ENCODE measurements around the gene CARD11.

The CARD11 gene

DNA sequence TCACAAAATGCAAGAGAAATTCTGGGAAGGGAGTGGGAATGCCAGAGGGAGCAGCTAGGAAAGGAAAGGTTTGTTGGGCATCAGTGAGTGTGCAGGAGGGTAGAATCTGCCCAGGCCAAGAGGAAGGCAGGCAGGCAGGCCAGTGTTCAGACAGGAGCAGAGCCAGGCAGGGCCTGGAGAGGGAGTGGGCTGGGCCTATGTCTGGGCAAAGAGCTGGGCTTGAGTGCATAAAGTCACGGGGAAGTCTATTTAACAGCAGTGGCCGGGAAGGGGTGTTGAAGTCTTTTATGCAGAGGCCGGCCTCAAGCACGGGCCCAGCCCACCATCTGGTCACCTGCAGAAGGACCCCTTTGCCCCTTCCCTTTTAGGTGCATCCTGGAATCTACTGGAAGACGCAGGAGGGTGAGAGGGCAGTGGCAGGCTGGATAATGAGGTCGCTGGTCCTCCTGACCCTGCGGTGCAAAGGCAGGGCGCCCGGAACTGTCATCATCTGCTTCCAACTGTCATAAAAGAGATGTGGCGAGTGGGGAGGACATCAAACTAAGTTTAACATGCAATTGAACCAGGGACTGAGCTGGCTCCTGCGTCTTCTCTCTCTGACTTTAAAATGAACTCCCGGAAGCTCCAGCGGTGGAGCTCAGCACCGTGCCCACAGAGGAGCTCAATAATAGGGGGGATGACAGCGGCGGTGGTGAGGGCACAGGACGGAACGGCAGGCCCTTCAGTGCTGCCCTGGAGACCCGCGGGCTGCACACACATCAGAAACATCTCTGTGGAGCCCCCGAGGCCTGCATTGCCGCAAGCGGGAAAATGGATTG is 29.5 kb downstream of the CARD11 start:
- DNase-seq, result no peak

DNA sequence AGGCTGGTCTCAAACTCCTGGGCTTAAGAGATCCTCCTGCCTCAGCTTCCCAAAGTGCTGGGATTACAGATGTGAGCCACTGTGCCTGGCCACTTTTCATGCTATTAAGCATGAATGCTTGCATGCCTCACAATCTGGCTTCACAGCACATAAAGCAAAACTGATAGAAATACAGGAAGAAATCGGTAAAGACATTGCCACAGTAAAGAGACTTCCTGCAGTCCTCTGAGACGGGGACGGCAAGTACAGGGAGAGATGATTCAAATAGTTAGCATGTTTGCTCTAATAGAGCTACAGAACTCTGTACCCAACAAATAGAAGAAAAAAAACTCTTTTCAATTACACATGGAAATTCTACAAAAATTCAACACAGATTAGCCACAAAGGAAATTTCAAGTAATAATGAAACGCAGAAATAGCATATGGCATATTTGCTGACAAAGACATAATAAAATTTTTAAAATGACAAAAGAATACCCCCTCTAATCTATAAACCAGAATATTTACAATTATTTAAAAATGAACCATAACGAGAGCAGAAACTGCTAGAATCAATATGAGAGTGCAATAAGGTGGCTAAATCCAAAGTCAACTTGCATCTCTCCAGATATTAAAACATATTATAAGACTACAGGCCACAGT is 32.3 kb downstream of the CARD11 start:
- DNase-seq, result no peak

DNA sequence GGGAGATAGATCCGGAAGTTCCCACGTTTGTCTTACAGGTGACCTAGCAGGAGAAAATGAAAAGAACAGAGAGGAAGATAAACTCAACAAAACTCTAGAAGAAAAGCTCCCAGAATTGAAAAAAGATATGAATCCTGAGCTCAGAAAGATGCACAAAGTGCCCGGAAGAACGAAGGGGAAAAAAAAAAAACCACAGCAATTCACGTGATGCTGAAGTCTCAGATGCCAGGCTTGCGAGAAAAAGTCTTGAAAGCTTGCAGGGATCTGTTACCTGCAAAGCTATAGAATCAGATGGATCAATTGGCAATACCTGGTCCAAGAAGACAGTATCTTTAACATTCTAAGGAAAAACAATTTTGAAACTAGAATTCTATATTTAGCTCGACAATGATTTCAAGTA is 33.5 kb downstream of the CARD11 start:
- no peak for DNase-seq

DNA sequence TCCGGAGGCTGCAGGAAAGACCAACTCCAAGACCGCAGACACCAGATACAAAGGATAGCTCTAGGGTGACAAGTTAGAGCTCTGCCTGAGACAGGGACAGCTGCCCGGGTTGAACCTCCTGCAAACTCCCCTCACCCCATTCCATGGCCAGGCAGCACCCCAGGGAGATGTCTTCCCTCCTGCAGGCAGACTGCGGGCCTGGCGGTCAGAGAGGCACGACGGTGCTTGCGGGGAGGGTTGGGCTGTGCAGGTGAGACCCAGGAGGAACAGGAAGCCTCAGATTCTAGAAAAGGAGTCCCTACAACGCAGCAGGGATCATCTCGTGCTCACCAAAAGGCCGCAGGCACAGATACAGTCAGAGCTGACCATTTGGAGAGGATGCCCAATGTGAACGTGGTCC is 34.6 kb downstream of the CARD11 start:
- DNase-seq, result no peak

DNA sequence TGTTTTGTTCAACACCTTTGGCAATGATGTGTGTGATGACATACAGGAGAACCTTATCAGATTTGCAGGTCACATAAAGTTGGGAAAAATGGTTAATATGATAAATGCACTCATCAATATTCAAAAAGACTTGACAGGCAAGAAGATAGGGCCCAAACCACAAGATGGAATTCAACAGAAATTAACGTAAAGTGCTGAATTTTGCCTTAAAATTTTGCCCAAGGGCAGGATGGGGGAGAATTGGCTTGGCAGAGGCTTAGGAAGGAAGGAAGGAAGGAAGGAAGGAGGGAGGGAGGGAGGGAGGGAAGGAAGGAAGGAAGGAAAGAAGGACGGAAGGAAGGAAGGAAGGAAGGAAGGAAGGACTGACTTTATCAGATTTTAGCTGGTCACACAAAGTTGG is 35.3 kb downstream of the CARD11 start:
- no peak for DNase-seq

DNA sequence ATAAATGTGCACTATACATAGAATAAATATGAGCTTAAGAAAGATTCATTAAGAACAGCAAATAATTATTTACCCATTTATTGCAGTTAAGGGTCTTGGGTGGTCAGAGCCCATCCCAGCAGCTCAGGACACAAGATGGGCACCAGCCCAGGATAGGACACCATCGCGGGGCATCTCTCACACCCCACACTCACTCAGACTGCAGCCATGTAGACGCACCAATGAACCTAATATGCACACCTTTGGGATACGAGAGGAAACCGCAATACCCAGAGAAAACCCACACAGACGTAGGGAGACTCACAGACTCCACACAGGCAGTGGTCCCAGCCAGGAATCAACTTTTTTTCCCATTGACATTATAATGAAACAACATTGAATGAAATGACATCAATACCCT is 36.0 kb downstream of the CARD11 start:
- DNase-seq, result no peak

DNA sequence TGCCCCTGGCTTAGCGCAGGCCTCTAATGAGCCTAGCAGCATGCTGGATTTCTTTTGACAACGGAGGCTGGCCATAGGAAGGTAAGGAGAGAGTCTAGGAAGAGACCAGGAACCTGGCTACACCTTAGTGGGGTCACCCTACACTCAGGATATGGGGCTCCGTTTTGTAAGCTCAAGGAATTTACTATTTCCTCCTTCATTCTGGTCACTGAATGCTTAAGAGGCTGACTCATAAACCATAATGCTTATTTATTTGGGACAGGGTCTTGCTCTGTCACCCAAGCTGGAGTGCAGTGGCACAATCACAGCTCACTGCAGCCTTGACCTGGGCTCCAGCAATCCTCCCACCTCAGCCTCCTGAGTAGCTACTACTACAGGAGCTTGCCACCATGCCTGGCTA is 38.4 kb downstream of the CARD11 start:
- no peak for DNase-seq

DNA sequence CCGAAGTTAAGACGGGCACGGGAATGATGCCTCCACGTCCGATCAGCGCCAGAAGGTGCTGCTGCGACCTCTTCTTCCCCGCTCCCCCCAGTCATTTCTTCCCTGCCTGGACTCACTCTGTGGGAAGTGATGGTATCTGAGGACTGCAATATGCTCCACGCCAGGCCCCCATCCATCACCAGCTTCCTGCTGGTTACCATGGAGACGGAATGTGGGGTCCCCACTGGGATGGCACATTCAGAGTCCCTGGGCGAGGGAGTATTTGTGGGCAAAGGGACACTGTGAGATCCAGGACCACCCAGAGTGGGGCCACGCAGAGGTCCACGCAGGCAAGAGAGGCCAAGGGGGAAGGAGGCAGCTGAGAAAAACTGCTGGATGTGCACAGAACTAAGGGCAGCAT is 39.7 kb downstream of the CARD11 start:
- DNase-seq, result no peak

DNA sequence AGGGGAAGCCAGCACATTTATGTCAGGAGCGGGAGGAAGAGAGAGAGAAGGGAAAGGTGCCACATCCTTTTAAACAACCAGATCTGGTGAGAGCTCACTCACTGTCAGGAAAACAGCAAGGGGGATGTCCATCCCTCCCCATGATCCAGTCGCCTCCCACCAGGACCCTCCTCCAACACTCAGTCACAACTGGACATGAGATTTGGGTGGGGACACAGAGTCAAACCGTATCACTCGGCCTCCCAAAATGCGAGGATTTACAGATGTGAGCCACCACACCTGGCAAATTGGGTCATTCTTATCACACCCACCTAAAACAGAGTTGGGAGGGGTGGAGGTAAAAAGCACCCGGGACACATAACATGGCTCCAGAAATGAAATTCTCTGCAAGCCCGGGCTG is 41.0 kb downstream of the CARD11 start:
- no peak for DNase-seq

DNA sequence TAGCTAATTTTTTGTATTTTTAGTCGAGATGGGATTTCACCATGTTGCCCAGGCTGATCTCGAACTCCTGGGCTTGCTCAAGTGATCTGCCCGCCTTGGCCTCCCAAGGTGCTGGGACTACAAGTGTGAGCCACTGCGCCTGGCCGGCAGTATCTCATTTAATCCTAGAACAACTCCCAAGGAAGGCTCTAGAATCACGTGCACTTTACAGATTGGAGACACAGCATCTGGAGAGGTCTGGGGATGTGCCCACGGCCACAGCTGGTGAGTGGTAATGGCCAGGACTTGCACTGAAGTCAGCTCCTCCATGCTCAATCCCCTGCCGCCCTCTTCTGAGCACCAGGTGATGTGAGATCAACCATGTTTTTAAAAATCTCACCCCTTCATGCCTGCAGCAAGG is 43.1 kb downstream of the CARD11 start:
- no peak for DNase-seq

DNA sequence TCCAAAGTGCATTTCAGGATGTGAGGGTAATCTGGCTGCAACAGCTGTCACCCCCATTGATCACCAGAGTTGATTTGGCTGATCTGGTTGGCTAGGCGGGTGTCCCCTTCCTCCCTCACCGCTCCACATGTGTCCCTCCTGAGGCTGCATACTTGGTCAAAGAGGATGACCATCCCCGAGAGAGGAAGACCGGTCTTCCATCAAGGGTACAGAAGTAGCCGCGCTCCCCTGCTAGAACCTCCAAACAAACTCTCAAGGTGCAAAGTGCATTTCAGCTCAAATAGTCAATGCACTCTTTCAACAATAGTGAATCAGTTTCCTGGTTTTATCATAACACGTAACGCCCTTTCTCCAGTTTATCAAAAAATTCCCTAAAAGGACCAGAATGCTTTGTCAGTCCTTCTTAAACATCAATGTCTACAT is 44.6 kb downstream of the CARD11 start:
- no peak for DNase-seq

DNA sequence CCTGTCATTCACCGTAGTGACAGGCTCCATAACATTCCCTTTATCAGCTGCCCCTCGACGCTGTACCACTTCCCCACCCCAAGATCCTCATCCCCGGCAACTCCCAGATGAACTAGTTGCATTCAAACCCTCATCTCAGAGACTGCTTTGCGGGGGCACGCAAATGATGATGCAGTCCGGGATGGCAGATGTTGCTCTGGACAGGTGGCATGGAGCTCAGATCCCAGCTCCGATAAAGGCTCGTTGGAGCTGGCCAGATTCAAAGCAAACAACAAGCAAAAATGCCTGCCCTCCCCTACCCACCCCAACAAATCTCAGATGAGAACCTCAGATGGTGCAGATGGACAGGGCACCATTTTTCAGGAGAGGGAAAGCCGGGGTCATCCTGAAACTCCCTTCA is 46.7 kb downstream of the CARD11 start:
- no peak for DNase-seq

DNA sequence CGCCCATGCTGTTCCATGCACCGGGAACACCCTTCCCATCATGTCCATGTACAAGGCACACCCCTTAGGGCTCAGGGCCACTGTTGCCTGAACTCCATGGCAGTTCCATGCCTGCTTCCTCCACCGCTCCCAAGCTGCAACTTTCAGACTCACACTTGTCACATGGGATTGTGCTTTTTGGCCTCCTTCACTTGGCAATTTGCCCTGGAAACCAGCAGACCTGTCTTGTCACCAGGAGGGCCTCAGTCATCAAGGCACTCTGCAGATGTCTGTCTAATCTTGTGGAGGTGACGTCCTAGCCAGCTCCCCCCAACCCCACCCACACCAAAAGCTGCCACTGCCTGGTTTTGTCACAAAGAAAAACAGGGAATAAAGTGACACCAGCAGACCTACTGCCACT is 47.5 kb downstream of the CARD11 start:
- no peak for DNase-seq

DNA sequence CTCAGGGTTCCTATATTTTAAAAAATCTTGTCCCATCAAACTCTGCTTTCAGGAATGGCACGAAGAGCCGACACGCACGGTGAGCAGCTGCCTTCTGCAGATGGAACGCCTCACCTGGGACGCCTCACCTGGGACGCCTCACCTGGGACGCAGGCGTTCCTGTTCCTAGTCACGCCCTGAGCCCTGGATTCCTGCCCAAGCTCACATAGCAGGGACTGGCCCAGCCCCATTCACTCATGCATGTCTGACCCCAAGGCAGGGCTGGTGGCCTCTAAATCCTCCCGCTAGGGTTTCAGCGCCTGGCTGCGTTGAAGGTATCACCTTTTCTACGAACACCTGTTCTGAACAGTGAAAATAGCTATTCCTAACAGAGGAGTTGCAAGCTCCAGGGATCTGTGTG is 49.8 kb downstream of the CARD11 start:
- DNase-seq, result no peak

DNA sequence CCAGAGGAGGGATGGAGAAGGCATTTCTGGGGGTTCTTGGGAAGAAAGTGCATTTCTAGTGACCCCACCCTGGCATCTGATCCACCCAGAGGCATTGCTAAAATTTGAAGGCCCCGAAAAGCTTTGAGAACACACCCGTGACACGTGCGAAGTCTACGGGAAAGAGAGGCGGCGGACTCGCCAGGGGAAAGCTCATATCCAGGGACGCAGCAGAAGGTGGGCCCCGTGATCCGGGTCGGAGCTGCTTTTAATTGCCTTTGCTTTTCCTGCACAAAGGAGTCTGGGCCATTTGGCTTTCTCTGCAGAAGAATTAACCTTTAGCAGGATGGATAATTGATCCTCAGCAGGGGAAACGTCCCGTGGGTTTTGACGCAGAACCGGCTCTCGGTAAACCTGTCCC is 50.3 kb downstream of the CARD11 start:
- DNase-seq, result no peak

DNA sequence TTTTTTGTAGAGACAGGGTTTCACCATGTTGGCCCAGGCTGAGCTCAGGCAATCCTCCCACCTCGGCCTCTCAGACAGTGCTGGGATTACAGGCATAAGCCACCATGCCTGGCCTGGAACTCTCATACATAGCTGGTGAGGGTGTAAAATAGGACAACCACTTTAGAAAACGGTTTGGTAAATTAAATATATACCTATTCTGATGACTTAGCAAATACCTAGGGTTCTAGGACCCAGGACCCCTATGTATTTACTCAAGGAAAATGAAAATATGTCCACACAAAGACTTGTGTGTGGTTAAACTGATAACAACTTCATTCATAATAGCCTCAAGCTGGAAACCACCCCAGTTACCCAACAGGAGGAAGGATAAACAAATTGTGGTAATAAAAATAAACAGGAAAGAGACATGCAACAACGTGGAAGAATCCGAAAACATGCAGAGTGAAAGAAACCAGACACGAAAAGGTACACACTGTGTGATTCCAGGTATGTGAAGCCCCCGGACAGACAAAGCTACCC is 52.7 kb downstream of the CARD11 start:
- no peak for DNase-seq

DNA sequence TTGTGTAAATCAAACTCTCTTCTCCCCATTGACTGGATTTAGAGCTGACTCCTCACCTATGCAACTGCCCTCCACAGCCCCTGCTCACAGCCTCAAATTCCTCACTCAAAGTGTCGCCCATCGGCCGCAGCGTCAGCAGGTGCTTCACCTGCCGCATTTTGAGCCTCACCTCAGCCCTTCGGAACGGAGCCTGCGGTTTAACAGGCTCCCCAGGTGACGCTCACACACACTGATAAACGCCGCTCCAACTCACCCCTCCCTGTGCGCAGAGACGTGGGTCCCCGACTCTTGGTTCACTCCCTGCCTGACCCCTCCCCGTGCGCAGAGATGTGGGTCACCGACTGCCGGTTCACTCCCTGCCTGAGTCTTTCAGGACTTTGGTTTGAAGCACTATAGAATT is 57.1 kb downstream of the CARD11 start:
- DNase-seq, result no peak

DNA sequence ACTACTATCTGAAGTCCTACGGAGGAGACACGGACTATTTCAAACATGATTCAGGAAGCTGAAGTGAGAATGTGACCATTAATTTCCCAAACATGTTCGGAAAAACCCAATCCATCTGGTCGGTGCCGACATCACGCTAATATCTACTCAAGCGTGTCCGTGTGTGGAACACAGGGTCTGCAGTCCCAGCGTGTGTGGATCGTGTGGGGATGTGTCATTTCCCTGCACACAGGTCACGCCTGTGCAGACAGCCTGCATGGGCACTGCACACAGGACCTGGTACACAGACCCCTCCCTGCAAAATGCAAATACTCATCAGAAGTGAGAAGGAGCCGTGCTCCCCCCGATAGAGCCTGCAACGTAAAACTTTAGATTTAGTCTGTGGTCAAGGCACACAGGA is 57.8 kb downstream of the CARD11 start:
- DNase-seq, result no peak

DNA sequence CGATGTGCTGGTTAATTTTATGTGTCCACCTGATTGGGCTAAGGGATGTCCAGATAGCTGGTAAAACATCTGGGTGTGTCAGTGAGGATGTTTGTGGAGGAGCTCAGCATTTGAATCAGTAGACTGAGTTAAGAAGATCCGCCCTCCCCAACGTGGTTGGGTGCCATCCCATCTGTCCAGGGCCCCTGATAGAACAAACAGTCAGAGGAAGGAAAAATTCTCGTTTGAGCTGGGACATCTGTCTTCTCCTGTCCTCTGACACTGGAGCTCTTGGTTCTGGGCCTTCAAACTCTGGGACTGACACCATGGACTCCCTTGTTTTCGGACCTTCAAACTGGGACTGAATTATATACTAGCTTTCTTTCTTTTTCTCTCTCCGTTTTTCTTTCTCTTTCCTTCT is 59.6 kb downstream of the CARD11 start:
- no peak for DNase-seq

DNA sequence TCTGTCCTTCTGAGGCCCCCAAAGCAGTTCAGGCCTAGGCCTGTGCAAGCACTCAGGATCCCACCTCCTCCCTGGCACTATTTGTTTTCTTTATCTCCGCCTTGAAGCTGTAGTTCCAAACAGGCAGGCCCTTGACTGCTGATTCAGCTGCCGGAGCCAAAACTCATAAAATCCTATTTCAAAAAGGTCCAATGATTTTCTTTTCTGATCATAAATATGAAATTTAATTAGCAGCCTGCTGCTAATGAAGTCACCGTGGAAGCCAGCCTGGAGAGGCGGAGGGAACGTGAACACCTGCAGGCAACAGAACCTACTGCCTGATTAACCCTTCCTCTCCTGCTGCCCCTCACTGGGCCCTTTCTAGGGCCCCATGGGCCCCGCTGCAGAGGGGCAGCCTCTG is 60.1 kb downstream of the CARD11 start:
- DNase-seq, result no peak

DNA sequence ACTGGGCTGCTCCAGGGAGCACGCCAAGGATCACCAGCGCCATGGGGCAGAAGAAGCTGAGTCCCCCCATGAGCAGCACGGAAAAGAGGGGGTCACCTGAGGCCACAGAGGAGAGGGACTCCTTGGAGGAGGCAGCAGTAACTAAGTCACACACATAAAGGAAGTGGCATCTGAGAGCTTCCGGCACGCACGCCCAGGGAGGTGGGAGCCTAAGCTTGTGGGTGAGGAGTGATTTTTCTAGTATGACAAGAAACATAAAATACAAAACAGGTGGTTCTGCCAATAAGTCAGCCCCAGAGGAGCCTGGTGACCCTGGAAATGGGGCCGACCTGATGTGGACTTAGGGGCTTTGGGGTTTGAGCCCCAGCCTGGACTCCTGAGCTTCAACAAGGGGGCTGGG is 60.8 kb downstream of the CARD11 start:
- DNase-seq, result no peak

DNA sequence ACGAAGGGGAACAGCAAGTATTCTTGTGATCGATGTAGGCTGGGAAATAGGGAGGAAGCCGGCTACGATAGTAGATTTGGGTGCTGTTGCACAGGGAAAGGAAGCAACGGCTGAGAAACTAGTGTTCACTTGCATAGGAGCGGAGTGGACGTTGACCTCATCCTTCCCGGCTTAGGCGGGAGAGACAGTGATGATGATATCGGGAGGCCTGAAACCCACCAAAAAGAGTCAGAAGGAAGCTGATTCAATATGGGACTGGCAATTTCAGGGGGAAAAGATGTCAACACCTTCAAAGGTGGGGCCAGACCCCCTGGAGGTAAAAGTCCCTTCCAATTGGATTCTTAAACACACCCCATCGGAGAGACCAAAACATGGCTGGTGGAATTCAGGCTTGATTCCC is 61.3 kb downstream of the CARD11 start:
- DNase-seq, result no peak

DNA sequence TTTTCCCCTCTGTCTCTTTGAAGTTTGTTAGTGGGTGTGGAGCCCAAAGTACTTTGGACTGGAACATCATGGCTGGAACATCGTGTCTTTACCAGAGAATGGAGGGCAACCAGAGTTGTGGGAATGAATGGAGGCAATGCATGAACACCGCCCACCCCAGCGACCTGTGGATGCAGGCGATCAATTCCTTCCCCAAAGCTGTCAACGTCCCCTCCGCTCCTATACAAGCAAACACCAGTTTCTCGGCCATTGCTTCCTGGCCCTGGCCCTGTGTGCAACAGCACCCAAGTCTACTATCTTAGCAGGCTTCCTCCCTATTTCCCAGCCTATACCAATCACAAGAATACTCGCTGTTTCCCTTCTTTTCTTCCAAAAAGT is 62.6 kb downstream of the CARD11 start:
- DNase-seq, result no peak

DNA sequence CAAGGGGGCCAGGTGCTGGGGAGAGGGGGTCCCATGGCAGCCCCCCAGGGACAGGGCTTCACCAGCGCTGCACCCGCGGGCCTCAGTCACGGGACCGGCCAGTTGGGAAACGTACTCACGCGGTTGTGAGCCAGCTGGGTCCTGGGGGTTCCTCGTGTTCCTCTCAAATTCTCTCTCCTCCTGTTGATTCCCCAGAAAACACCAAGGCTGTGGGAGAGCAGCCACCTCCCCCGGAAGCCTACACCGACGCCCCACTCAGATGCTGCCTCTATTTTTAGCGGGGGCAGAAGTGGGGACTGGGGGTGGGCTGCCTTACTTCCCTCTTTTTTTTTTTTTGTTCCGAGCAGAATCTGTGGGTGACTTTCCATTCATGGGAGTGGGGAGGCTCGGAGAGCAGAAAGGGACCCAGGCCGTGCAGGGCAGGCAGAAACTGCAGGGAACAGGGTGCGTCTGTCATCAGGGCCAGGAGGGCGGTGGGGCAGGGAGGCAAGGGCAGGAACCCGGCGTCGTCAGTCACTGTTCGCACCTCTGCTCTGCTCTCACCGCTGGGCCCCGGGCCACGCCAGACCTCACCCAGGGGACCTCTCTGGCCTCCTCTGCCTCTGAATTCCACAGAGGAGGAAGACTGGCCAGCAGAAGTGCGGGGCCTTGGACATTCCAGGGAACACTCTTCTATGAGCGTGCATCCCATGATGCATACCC is 63.1 kb downstream of the CARD11 start:
- no peak for DNase-seq

All from NCI-H1436 treated with DMSO at 0.1 percent for 48 hours (cell line).